ENCODE measurements around the gene ZBED4.

DNA sequence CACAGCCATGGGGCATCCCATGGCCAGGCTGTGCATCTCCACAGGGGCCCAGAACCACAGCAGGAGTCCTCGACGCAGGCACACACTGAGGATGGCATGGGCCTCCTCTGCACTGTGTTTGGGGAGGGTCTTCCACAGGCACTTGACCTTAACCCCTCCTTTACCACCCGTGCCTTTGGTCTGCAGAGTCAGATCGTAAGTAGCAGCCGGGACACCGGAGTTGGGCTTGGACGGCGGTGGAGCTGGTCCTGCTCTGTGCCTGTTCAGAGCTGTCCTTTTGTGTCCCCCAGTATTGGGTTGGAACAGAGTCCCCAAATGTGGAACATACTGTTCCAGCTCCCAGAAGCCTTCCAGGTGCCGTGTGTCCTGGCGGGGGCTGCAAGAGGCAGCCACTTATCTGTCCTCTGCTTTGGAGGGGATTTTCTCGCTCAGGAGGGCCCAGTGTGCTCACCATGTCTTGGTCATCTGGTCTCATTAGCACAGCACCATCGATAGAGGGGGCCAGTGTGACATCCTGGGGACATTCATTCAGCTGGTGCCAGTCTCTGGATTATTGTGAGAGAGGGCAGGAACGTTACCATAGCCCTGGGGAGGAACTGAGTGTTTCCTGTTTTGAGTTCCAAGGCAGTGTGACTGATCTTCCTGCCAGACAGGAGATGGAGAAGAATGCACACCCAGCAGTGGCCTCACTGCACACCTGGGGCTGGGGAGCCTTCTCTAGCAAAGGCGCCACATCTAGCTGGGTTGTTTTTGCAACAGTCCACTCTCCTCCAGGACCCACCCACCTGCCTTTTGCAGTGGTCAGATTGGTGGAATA lies 77.2 kb downstream of the ZBED4 start:
- TF ChIP-seq, protein P1, sequence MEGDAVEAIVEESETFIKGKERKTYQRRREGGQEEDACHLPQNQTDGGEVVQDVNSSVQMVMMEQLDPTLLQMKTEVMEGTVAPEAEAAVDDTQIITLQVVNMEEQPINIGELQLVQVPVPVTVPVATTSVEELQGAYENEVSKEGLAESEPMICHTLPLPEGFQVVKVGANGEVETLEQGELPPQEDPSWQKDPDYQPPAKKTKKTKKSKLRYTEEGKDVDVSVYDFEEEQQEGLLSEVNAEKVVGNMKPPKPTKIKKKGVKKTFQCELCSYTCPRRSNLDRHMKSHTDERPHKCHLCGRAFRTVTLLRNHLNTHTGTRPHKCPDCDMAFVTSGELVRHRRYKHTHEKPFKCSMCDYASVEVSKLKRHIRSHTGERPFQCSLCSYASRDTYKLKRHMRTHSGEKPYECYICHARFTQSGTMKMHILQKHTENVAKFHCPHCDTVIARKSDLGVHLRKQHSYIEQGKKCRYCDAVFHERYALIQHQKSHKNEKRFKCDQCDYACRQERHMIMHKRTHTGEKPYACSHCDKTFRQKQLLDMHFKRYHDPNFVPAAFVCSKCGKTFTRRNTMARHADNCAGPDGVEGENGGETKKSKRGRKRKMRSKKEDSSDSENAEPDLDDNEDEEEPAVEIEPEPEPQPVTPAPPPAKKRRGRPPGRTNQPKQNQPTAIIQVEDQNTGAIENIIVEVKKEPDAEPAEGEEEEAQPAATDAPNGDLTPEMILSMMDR (IDR thresholded peaks at IDR 0.05): peak; percentile 47 to 91 (median 80)
- TF ChIP-seq POLR2AphosphoS5 (IDR thresholded peaks at IDR 0.05): peak; percentile 99
